HG02678 (cell line): ENCODE results near the gene G3BP2.
"Not testable (repeated sequence)": the region's sequence is repeated elsewhere in the genome, so short reads cannot be mapped to it uniquely, and the experiment has no call there.

Source experiments
- ATAC-seq: cut with Tn5 transposase; IDR thresholded peaks from one replicate; pipeline ENCODE4 v1.9.1; 2021; ENCODE audit warnings: mild to moderate bottlenecking, moderate library complexity; ENCODE audit not compliant: unreplicated experiment

G3BP2 gene

GRCh38 chr4:75685546-75686189 lies 12.5 kb upstream of the G3BP2 start:
- no peak for ATAC-seq

- no peak for ATAC-seq
Observed at GRCh38 chr4:75683482-75684155, 10.4 kb upstream of the G3BP2 start.

GRCh38 chr4:75679876-75680575 lies 6.8 kb upstream of the G3BP2 start:
- ATAC-seq, result no peak

GRCh38 chr4:75678965-75679364 lies 5.8 kb upstream of the G3BP2 start:
- ATAC-seq, result no peak

GRCh38 chr4:75678473-75678872 lies 5.3 kb upstream of the G3BP2 start:
- no peak for ATAC-seq

GRCh38 chr4:75675004-75675531 lies 1.9 kb upstream of the G3BP2 start:
- ATAC-seq, result no peak

GRCh38 chr4:75673959-75674328 lies 733 bp upstream of the G3BP2 start:
- ATAC-seq, result no peak

GRCh38 chr4:75672461-75673026 lies 667 bp downstream of the G3BP2 start:
- peak; percentile 28 for ATAC-seq

GRCh38 chr4:75671802-75672421 lies 1.3 kb downstream of the G3BP2 start:
- no peak for ATAC-seq

GRCh38 chr4:75668596-75668995 lies 4.6 kb downstream of the G3BP2 start:
- ATAC-seq, result no peak

GRCh38 chr4:75667636-75668035 lies 5.6 kb downstream of the G3BP2 start:
- ATAC-seq, result not testable (repeated sequence)

GRCh38 chr4:75666299-75666698 lies 6.9 kb downstream of the G3BP2 start:
- no peak for ATAC-seq

- ATAC-seq, result not testable (repeated sequence)
Observed at GRCh38 chr4:75664604-75665003, 8.6 kb downstream of the G3BP2 start.

- ATAC-seq, result no peak
Observed at GRCh38 chr4:75662626-75663025, 10.6 kb downstream of the G3BP2 start.

- no peak for ATAC-seq
Observed at GRCh38 chr4:75660491-75660890, 12.7 kb downstream of the G3BP2 start.

GRCh38 chr4:75659512-75660031 lies 13.6 kb downstream of the G3BP2 start:
- ATAC-seq, result no peak

- ATAC-seq, result no peak
Observed at GRCh38 chr4:75658876-75659275, 14.3 kb downstream of the G3BP2 start.

GRCh38 chr4:75655562-75655961 lies 17.6 kb downstream of the G3BP2 start:
- peak; percentile 56 for ATAC-seq

GRCh38 chr4:75654905-75655304 lies 18.3 kb downstream of the G3BP2 start:
- ATAC-seq, result no peak

GRCh38 chr4:75653845-75654503 lies 19.2 kb downstream of the G3BP2 start:
- ATAC-seq, result no peak
